Measurements from ENCODE around the gene NET1.

- TF ChIP-seq CTCF (IDR thresholded peaks at IDR 0.05) (no peak), POLR2A (IDR thresholded peaks at IDR 0.05) (no peak)
Measured at GRCh38 chr10:5497289-5497688, 84.9 kb downstream of the NET1 start.

Data from heart left ventricle (tissue), 13 donors.